ENCODE results near the gene CTDSP2. TPM values are rescaled to one million over a fixed set of nuclear protein-coding genes. Genes with fewer than 3 reads are reported as not detected.

CTDSP2 gene, protein sequence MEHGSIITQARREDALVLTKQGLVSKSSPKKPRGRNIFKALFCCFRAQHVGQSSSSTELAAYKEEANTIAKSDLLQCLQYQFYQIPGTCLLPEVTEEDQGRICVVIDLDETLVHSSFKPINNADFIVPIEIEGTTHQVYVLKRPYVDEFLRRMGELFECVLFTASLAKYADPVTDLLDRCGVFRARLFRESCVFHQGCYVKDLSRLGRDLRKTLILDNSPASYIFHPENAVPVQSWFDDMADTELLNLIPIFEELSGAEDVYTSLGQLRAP
- 129 TPM for total RNA-seq

DNA sequence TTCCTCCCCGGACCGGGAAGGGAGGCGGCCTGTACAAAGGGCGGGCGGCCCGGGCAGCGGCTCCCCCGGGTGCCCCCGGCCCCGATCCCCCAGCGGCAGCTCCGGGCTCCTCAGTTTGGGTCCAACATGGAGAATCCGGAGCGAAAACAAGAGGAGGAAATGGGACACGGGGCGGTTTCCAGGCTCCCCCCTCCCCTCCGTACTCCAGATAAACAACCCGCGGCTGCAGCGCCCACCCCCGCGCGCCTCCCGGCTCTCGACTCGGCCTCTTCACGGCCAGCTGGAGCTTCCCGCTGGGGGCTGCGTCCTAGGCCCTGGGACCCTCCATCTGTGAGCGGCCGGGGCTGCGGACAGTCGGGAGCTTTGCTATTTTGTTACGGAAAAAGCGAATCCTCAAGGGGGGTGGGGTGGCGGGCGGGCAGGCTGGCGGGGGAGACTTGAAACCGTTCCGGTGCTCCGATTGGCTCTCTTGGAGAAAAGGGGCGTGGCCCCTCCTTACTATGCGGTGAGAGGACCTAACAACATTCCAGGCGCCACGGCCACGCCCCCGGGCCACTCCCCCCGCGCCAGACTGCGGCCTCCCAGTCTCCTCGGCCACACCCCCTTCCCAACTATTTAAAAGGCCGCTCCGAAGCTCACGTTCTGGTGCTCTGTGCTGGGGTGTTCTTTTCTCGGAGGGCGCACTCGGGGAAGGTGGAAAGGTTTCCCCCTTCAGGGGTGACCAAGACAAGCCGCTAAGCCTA, at the start of gene CTDSP2:
Gene CTDSP2, minus strand, starts transcription at position 153 of the 743 bp plus-strand sequence. CDS start 294 bp downstream, outside the sequence.
- H3K9me3 ChIP-seq = no peaks in the 10 kb centered on the region
- H3K36me3 ChIP-seq = no peaks in the 10 kb centered on the region
- H3K27ac ChIP-seq = peak within 1 kb of the TSS; percentile 98 to 100
- intact Hi-C loops (cut with DNase I) = loop anchor here (1.0 to 2.0 kb wide), 2 partner anchors 19 to 42 kb away; no protein-coding TSS in a partner anchor
- H3K4me1 ChIP-seq = peaks cover 12 to 44% of the 10 kb centered on the region in 2 donors
- DNase-seq (ENCODE audit: low spot score in 2 of 2) = peak; percentile 99 to 100
- peak within 1 kb of the TSS; percentile 94 to 96 for H3K4me3 ChIP-seq
- TF ChIP-seq, protein P1, sequence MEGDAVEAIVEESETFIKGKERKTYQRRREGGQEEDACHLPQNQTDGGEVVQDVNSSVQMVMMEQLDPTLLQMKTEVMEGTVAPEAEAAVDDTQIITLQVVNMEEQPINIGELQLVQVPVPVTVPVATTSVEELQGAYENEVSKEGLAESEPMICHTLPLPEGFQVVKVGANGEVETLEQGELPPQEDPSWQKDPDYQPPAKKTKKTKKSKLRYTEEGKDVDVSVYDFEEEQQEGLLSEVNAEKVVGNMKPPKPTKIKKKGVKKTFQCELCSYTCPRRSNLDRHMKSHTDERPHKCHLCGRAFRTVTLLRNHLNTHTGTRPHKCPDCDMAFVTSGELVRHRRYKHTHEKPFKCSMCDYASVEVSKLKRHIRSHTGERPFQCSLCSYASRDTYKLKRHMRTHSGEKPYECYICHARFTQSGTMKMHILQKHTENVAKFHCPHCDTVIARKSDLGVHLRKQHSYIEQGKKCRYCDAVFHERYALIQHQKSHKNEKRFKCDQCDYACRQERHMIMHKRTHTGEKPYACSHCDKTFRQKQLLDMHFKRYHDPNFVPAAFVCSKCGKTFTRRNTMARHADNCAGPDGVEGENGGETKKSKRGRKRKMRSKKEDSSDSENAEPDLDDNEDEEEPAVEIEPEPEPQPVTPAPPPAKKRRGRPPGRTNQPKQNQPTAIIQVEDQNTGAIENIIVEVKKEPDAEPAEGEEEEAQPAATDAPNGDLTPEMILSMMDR (IDR thresholded peaks at IDR 0.05) = no peak
- H3K27me3 ChIP-seq = no peaks in the 10 kb centered on the region

DNA sequence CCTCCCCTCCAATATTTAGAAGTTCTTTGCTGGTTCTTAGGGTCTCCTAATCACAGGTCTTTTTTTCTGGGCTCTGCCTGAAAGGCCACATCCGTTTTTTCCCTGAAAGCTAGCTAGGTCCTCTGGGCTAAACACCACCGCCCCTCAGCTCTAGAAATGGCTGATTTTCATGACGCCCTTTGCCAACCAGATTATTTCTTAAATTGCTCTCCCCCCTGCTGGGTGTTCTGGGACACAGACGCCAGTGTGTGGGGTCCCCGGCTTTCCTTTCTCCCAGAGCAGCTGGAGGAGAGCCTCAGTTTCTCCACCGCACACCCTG, 49.5 kb upstream of the CTDSP2 start:
- peaks cover 51 to 71% of the 10 kb centered on the region in 2 donors for H3K4me1 ChIP-seq
- no peaks in the 10 kb centered on the region for H3K27me3 ChIP-seq
- intact Hi-C loops (cut with DNase I) = loop anchor here (1.0 to 2.0 kb wide), 2 partner anchors 31 to 52 kb away; no protein-coding TSS in a partner anchor
- peak overlapping the region; percentile 98 to 99 for H3K27ac ChIP-seq
- peak overlapping the region; percentile 67 to 72 for H3K4me3 ChIP-seq
- DNase-seq (ENCODE audit: low spot score in 2 of 2) = no peak
- no peaks in the 10 kb centered on the region for H3K36me3 ChIP-seq
- H3K9me3 ChIP-seq = no peaks in the 10 kb centered on the region
- TF ChIP-seq, protein P1 (IDR thresholded peaks at IDR 0.05) = peak in 2 of 3 experiments; percentile 7 to 47

DNA sequence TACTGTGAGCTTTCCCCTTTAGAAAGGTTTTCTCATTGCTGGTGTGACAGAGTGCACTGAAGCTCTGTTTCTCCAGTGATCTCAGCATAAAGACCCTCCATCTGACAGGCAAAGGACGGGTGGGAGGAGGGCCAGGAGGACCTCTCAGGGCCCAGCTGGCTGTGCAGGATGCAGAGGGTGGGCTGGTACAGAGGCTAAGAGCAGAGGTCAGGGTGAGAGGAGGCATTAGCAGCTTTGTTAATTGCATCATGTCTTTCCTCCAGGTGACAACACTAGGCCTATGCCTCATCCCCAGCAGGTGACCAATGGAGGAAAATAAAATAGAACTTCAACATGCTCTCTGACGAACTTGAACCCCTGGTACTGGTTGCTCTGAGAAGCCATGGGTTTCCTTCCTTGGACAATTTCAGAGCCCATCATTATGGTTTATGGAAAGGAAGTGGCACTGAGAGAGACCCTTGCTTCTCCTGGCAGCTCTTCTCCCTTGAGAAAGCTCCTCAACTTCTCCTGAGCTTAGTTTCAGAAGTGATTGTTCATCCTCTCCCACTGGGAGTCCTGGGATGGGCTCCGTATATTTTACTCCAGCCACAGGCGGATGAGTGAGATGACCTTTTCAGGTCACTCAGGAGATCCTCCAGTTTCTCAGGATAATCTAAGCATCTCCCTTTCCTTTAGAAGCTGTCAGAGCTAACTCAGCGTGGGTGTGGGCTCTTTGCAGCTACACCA, 49.0 kb upstream of the CTDSP2 start:
- peak overlapping the region; percentile 67 to 72 for H3K4me3 ChIP-seq
- H3K27ac ChIP-seq = peak overlapping the region; percentile 98 to 99
- TF ChIP-seq, protein P1 (IDR thresholded peaks at IDR 0.05) = no peak
- no peak for DNase-seq (ENCODE audit: low spot score in 2 of 2)
- peaks cover 51 to 76% of the 10 kb centered on the region in 2 donors for H3K4me1 ChIP-seq
- no peaks in the 10 kb centered on the region for H3K9me3 ChIP-seq
- H3K27me3 ChIP-seq = no peaks in the 10 kb centered on the region
- intact Hi-C loops (cut with DNase I) = loop anchor here (1.0 to 2.0 kb wide), 2 partner anchors 31 to 51 kb away; no protein-coding TSS in a partner anchor
- no peaks in the 10 kb centered on the region for H3K36me3 ChIP-seq

DNA sequence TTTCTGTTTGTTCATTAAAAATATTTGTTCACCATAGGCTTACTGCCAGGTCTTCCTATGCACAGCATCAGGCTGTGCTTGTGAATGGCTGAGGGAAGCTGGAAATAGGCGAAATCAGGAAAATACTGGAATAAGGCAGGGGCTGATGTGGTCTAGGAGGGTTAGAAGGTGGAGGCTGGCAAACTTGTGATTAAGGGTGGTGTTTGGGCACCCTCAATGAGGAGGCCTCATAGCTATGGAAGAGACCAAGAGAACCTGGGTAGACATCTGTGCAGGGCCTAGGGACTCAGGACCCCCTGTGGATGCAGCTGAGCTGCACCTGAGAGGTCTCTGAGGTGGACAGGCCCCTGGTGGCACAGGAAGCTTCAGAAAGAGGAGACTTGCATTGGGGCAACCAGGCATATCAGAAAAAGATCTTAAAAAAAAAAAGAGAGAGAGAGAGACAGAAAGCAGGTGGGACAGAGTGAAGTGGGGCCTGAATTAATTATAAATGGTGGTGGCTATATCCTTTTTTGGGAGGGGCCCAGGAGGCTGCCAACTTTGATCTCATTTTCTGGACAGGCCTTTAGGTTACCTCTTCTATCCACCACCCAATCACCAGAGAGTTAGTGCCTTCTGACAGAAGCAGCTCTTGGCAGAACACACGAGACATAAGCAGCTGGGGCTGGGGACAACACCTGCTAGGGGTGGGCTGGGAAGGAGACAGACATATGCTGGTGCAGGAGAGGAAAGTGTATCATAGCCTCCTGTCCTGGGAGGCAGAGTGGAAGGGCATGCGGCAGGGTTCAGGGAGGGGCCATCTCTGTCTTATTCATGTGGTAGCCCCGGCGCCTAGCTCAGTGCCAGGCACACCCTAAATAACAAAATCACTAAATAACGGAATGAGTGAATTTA, 48.1 kb upstream of the CTDSP2 start:
- intact Hi-C loops (cut with DNase I) = loop anchor here (5.0 kb wide), 1 partner anchor 372 kb away; the partner anchor contains the start of genes DDIT3 and MBD6
- Histone ChIP-seq H3K27me3 (no peaks in the 10 kb centered on the region), H3K36me3 (no peaks in the 10 kb centered on the region), H3K4me3 (peak overlapping the region in 1 of 2 donors; percentile 16), H3K9me3 (no peaks in the 10 kb centered on the region), H3K4me1 (peaks cover 57 to 85% of the 10 kb centered on the region in 2 donors), H3K27ac (peak overlapping the region; percentile 98 to 99)
- DNase-seq (ENCODE audit: low spot score in 2 of 2) = no peak
- TF ChIP-seq, protein P1 (IDR thresholded peaks at IDR 0.05) = no peak
